AG09309 (cell line): ENCODE results near the gene RDH12.

Source experiments
- DNase-seq: peaks from one replicate; pipeline ENCODE4 v3.0.0-alpha.2; 2010; ENCODE audit warnings: low read depth
- H3K4me3 ChIP-seq: 2 replicates; pipeline ENCODE4 v1.5.1; 2011; ENCODE audit warnings: mild to moderate bottlenecking, low read depth, low read length, moderate library complexity; ENCODE audit not compliant: control insufficient read depth
- CTCF ChIP-seq: IDR thresholded peaks from 2 replicates; pipeline ENCODE4 v1.5.1; 2011; ENCODE audit warnings: mild to moderate bottlenecking, low read depth, low read length, inconsistent platforms; ENCODE audit not compliant: insufficient read depth, control insufficient read depth; ENCODE audit errors: missing control alignments

Gene RDH12

GRCh38 chr14:67766035-67766680 is 64.5 kb downstream of the RDH12 start:
- TF ChIP-seq CTCF: no peak
- no peak for DNase-seq
- H3K4me3 ChIP-seq: no peak overlapping the region

GRCh38 chr14:67768219-67768618 is 66.5 kb downstream of the RDH12 start:
- no peak overlapping the region for H3K4me3 ChIP-seq
- no peak for DNase-seq
- no peak for TF ChIP-seq CTCF

DNA sequence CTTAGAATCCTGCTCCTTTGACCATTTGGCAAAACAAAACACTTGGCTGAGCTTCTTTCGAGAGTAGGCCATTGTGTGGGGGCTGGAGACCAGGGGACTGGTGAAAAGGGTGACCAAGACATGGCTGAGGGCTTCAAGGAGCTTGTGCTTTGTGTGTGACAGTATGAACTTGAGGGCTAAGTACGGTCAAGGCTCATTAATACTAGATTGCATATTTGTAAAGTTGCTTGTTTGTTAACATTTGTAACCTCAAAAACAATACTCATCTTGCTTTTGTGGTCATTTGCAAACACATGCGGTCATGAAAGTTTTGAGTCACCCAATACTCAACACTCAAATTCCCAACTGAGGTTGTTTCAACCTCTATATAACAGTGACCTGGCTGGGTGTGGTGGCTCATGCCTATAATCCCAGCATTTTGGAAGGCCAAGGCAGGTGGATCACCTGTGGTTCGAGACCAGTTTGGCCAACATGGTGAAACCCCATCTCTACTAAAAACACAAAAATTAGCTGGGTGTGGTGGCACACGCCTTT is 72.2 kb downstream of the RDH12 start:
- DNase-seq: no peak
- no peak for TF ChIP-seq CTCF
- no peak overlapping the region for H3K4me3 ChIP-seq

DNA sequence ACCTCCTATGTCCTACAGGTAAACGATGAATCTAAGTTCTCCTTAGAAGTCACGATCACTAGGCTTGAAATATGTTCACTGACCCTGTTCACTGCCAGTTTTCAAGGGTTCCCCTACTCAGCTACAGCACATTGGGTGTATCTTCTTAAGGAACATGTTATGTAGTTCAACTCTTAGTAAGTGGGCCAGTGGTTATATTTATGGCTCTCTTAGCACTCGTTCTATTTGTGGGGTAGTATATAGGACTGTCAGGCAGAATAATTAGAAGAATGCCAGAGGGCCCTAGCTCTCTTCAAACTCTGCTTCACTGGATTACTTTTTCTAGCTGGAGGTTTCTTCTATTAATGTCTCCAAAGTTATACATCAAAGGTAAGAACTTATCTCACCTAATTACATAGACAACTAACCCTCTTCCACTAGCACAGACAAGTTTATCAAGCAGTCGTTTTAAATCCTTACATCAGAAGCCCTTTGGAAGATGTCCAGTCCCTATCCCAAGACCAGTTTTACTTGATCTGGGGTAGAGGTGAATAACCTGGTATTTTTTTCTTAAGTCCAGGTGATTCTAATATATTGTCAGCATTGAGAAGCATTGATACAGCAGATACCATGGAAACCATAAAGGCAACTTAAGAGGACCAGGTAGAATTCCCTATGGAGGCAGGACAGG is 75.1 kb downstream of the RDH12 start:
- DNase-seq: no peak
- TF ChIP-seq CTCF: no peak
- H3K4me3 ChIP-seq: no peak overlapping the region

DNA sequence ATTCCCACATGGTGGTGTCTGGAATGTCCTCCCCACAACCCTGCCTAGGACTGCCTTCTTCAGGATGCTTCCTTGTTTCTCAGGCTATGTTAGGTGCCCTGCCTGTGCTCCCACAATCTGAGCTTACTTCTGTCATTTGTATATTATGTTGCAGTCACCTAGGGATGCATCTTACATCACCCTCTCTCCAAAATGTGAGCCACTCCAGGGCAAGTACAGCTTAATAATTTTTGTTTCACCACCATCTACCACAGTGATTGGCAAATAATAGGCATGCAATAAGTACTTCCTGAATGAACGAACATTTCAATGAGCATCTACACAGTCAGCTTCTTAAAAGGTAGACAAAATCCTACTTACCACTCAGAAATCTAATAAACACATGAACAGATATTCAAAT is 77.1 kb downstream of the RDH12 start:
- no peak for DNase-seq
- TF ChIP-seq CTCF: no peak

DNA sequence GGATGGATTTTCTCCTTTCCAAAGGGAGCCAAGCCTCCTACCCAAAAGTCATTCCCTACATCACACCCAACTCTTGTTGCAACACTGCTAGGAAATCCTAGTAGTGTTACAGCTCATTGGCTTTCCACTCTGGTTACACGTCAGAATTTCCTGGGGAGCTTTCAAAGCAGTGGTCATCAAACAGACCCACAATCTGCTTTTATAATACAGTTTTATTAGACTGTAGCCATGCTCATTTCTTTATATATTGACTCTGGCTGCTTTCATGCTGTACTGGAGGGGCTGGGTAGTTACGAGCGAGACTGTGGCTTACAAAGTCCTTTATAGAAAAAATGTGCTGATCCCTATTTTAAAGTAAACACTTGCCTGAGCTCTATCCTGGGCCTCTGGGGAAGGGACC is 80.4 kb downstream of the RDH12 start:
- no peak overlapping the region for H3K4me3 ChIP-seq
- no peak for DNase-seq
- TF ChIP-seq CTCF: no peak

More for the DNA sequence above, 77.1 kb downstream of the RDH12 start:
- H3K4me3 ChIP-seq: no peak overlapping the region
